HG02588 (cell line): ENCODE measurements around the gene CLDN7.

ENCODE experiments used
- ATAC-seq: cut with Tn5 transposase; IDR thresholded peaks from one replicate; pipeline ENCODE4 v1.9.1; 2021; ENCODE audit warnings: mild to moderate bottlenecking, moderate library complexity; ENCODE audit not compliant: unreplicated experiment

CLDN7 gene

DNA sequence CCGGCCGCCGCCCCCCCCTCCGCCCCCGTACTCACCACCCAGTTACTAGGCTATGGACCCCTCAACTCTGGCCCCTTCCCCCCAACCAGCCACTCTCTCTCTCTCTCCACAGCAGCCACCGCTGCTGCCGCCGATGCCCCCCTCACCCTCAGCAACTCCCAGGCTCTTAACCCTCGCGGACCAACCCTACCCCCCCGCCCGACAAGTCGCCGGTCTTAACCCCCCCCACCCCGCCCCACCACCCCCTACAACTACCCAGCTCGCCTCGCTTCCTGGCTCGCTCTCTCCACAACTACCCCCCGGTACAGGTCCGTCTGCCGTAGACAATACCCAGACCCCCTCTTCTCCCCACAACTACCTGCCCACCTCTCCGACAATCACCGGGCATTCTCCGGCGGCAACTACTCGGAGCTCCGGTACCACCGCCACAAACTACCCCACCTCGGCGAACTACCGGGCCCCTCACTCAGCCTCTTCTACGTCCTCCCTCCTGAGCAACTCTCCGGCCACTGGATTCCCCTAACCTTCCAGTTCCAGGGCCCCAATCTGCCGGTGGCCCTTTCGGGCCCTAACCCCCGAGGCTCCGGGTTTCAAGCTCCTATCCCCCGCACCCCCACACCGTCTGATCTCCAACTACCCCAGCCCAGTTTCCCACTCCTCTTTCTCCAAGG, 23.7 kb downstream of the CLDN7 start:
- no peak for ATAC-seq

DNA sequence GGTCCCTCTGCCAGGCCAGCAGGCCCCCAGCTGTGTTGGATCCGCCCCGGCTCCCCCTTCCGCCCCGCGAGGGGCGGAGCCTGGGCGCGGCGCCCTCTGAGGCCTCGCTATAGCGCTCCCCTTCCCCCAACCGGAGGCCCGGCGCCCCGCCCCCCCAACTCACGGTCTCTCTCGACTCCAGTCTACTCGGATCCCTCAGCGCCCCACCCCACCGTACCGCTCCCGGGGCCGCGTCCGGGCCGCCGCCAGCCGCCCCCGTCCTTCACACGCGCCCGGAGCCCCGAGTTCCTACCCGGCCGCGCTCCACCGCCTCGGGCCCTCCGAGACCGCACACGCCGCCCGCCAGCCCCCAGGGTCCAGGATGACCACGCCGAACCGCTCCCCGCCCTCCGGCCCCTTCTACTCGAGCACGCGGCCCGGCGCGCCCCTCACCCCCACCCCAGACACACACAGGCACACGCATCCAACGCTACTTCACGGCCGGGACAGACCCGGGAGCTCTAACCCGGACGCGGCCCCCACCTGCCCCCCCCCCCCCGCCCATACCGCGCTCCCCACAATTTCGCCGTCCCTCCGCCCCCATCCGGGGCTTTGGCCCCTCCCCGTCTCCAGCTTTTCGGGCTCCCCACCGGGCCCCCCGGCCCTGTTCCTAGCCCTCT, 24.4 kb downstream of the CLDN7 start:
- ATAC-seq, result no peak

DNA sequence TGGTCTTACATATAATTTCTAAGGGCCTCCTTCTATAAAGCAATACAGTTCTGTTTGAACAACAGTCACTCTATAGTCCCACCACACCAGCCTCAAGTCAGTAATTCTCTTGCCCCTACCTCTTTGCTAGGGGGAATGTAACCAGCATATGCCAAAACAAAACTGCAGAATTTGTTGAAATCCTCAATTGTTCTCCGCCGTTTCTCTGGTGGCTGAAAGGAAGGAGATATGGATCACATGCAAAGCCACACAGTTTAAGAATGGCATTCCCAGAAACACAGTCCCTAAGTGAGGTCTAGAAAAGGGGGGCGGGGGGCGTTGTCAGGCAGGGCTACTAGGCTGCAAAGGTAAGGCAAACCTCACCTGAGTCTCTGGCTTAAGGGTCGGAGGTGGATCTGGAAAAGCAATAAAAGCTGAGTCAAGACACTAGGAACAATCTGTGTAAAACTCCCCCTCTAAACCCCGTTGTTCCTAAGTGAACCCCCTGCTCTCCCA, 25.0 kb downstream of the CLDN7 start:
- no peak for ATAC-seq

DNA sequence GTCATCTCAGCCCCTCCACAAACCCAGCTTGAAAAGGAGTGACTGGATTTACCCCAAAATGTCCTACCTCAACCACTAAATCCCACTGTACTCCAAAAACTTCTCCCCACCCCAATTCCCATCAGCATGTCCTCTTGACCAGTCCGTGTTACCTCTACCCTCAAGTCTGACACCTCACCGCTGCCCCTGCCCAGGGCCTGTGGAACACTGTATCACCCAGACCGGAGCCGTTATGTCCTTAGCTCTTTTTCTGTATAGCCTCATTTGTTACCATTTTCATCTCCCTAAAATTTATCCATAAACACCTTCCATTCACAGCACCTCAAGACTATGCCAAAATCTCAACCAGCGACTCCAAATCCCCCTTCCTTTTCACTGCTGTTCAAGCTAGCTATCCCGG, 25.5 kb downstream of the CLDN7 start:
- no peak for ATAC-seq

DNA sequence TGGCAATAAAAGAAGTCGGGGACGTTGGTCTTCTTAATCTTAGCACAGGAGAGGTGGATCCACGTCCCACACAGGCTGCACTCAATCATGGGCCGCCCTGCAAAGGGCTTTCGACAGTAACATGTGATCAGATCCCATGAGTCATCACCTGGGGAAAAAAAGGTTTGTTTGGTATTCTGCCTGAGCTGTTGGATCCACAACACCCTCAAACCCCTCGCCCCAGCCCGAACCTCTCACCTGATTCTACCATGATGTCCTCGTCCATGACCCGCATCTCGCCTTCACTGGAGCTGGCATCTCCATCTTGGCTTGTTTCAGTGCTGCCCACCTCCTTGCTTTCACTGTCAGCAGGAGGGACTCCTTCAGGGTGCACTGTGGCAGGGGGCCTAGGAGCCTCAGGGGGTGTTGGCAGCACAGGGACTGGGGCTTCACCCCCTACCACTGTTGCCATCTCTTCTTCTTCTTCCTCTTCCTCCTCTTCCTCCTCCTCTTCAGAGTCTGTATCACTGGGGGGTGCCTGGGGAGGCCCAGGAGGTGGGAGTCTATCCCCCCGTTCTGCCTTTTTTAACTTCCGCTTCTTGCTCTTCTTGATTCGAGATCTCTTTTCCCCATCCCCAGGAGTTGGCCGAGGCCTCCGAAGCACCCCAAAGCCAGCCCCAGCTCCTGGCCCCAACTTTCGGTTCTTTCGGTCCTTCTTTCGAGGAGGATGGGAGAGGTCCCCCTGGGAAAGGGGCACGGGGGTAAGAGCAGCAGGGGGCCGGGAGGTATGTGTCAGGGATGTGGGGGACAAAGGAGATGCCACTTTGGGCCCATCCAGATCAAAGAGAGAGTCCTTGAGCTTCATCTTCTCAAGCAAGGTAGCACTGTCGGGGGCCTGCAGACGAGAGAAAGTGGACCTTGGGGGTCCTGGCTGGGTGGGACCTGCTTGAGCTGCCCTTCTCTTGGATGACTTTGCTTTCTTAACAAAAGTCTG, 26.3 kb downstream of the CLDN7 start:
- no peak for ATAC-seq

DNA sequence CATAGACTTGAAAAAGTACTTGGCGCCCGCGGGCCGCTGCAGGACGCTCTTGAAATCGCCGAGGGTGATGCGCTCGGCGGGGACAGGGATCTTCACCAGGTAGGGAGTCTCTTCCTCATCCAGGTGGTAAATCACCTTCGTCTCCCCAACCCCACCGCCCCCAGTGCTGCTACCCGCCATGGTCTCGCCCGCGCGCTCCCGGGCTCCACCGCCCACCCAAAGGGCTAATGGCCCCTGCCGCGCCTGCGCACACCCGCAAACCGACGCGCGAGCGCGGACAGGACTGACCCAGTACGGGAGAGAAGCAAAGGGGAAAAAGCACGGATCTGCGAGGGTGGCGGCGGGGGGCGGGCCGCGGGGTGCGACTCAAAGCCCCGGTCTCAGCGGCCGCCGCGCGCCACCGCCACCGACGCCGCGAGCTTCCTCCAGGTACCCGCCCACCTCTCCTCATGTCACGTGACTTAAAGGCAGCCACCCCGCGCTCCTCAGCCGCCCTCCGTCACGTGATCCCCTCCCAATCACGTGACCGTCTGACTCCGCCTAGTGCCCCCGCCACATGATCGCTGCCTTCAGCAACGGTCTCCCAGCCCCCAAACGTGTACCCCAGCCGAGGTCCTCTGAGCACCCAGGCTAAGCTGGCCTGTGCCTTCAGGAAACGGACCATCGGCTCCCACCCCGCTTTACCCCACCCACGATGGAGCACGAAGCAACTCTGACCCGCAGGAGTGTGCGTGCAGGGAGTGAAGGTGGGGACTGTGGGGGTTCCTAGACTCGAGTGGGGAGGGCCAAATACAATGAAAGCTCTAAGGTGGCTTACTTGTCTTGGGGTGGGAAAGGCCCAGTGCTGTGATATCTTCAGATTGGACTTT, 28.0 kb downstream of the CLDN7 start, which contains the start of gene DVL2:
Gene DVL2, minus strand, starts transcription at position 435 of the 869 bp plus-strand sequence. Its CDS starts 255 bp downstream, at position 180.
- peak; percentile 51 for ATAC-seq

DNA sequence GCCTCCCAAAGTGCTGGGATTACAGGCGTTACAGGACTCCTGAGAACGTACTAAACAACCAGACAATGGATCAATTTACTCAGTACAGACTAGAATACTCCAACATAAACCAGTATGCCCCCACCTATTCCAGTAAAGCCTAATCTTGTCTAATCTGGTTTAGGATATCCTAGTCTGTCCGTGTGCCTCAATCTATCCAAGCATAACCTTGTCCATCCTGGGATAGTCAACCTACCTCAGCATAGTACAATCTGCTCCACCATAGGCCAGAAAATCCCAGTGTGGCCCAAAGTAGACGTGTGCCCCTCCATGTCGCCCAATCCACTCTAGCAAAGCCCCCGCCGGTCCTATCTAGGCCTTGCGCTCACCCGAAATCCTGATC, 28.6 kb downstream of the CLDN7 start:
- no peak for ATAC-seq

DNA sequence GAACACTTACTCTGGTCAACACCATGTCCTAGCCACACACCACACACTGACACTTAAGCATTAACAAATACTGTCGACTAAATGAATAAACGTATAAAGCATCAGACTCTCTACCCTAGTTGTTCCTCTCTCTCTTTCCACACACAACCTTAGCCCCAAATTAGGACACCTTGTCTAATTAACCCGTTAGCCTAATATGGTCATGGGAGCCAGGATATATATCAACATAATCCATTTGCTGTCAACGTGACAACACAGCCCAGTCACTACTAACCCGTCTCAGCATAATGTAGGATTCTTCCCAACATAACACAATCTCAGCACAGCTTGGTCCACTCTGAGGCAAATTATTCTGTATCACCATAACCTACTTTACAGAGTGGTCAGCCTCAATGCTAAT, 30.2 kb downstream of the CLDN7 start:
- ATAC-seq, result no peak

DNA sequence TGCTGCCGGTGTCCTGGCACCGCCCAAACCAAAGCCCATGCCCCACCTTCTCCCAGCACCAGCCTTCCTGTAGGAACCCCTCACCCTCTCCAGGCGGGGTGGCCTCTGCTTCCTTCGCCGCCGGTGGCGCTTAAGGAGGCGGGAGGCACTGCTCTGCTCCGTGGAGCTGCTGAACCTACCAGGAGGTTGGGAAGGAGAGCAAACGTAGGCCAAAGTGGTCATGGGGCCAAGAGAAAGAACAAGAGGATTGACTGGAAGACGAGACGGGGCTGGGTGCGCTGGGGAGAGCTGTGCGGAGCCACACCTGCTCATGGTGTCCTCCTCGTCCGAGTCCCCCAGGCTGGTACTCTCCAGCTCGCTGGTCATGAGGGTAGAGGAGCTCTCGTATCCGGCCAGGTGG, 32.8 kb downstream of the CLDN7 start:
- no peak for ATAC-seq

DNA sequence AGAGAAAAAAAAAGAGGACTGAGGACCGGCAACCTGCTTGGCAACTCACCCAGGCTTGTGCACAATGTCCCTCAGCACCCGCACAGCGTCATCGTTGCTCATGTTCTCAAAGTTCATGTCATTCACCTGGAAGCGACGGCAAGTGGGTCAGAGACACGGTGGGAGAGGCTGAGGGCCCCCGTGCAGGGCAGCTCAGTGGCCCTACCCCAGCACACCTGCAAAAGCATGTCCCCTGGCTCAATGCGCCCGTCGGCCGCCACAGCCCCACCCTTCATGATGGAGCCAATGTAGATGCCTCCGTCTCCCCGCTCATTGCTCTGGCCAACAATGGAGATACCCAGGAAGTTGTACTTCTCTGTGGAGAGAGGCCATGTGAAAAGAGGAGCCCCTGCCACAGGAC, 33.4 kb downstream of the CLDN7 start:
- ATAC-seq, result no peak

DNA sequence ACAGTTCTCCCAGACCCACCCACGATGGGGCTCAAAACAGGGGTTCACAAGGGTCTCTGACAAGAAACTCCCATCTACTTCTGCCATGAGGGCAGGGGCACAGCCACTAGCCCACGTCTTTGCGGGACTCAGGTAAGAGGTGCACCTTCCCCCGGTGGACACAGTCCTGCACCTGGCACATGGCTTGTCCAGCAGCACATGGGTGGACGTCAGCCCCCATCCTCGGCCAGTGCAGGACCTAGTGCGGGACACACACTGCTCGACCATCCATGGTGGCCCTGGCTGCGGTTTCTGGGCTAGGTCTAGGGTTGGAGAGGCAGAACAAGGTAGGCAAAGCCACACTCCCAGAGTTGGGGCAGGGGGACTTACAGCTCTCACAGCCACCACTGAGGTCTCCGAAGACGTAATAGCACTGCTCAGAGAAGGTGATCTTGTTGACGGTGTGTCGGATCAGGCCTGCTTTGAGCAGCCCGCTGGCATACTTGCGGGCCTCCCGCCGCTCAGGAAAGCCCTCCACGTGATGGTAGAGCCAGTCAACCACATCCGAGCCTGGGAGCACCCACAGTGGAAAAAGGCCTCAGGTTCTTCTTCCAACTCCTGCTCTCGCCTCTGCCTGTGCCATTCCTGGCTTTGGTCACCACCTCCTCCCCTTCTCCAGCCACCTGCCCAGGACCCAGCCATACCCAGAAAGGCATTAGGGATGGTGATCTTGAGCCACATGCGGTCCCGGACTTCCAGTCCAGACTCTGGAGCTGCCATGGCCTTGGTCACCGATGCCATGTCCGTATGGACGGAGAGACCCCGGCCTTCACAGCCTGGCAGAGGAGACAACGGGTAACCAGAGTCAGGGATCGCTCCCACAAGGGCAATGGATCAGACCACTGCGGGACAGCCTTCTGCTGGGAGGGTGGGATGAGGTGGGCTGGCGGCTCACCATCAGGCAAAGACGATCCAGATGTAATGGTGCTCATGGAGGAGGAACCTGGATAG, 35.3 kb downstream of the CLDN7 start:
- ATAC-seq, result no peak

DNA sequence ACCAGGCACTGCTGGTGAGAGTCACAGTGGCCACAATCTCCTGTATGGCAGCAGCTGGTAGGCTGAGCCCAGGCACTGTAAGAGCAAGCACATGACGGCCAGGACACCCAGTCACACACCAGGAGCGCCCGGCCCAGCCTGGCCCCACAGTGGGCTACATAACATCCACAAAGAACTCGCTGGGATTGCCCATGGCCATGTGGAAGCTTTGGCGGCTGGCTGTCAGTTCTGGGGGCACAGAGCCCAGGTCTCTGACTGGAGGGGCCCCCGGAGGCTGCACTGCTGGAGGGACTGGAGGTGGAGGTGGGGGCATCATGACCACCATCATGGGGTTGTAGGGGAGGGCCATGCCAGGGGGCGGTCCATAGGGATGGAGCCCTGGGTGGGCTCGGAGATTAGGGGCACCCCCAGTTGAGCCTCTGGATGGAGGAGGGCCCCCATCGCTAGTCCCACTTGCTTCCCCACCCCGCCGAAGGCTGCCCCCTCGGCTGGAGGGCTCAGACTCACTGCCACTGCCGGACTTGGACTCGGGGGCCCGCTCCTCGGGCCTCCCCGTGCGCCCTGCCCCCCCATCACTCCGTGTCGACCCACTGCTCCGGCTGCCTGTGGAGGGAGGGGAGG, 36.5 kb downstream of the CLDN7 start:
- no peak for ATAC-seq

DNA sequence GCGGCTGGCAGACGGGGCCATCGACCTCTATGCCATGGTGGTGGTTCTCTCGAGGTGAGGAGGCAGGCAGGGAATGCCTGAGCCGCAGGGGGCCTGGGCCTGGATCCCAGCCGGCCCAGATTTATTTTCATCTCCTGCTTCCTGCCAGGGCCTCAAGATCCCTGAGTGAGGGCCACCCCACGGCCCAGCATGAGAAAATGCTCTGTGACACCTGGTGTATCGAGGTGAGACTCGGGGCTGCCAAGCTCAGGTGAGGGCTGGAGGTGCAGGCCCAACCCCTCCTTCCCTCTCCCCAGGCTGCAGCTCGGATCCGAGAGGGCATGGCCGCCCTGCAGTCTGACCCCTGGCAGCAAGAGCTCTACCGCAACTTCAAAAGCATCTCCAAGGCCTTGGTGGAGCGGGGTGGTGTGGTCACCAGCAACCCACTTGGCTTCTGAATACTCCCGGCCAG, 37.6 kb downstream of the CLDN7 start:
- no peak for ATAC-seq

DNA sequence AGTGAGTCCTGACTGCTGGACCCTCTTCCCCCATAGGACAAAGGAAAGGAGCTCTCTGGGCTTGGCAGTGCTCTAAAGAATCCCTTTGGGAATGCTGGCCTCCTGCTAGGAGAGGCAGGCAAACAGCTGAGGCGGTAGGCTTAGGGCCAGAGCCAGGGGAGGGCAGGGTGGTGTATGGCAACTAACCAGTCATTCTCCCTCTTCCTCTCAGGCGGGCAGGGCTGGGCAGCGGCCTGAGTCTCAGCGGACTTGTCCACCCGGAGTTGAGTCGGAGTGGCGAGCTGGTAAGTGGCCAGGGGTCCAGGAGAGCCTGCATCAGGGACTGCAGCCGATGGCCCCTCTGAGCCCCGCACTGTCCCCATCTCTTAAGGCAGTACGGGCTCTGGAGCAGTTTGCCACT, 38.2 kb downstream of the CLDN7 start:
- no peak for ATAC-seq

DNA sequence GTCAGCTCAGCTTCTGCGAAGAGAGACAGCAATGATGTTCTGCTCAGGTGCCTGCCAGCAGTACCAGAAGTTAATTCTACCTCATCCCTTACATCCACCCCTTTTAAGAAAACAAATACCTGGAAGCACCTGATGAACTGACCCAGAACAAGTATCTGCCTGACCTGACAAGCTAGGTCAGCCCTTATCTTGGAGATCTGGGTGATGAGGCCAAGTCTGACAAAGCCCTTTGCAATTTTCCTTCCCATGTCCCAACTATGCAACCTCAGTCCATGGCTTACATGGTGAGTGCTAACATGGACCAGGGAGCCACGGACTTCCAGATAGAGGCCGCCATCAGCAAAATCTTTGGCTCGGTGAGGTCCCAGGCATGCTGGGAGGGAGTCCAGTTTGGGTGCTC, 38.9 kb downstream of the CLDN7 start:
- no peak for ATAC-seq

DNA sequence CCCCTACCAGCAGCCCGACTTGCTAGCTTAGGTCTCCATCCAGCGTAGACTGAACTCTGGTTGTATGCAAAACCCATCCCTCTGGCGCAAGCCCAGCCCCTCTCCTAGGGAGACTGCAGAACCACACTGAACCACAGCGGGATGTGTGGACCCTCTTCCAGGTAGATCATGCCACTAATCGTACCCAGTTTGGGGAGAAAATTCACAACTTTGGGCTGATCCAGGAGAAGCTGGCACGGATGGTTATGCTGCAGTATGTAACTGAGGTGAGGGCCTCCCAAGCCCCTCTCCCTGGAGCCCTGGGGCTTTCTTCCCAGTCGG, 39.3 kb downstream of the CLDN7 start:
- ATAC-seq, result no peak

DNA sequence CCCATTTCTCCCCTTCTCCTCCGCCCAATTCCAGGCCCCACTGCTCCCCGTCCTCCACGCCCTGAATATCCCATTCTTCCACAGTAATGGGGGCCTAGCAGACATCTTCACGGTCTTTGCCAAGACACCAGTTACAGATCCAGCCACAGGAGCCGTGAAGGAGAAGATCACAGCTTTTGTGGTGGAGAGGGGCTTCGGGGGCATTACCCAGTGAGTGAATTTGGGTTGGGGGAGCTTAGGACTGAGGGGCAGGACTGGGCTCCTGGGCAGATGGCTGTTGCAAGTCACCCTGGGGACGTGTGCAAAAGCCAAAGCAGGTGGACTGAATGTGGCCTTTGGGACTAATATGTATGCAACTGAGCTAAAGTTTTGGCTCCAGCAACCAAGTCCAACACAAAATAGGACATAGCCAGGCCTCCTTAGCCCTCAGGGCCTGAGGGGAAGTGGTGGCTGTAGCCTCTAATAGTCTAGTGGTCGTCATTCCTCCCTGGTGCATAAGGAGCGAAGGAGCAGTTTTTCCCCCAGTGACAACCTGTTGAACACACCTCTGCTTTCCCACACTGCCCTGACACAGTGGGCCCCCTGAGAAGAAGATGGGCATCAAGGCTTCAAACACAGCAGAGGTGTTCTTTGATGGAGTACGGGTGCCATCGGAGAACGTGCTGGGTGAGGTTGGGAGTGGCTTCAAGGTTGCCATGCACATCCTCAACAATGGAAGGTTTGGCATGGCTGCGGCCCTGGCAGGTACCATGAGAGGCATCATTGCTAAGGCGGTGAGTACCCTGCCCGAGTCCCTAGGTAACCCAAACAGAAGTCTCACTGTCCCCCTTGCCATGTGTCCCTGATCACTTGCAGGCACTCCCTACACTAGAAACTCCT, 39.9 kb downstream of the CLDN7 start:
- ATAC-seq, result no peak
